Naive thymus-derived CD4-positive, alpha-beta T cell (primary cell): ENCODE measurements around the gene ADAT2. TPM values are rescaled to one million over a fixed set of nuclear protein-coding genes. Genes with fewer than 3 reads are reported as not detected.
A peak's percentile ranks its signal among the peaks of the same experiment; 100 is the strongest.
"Not testable (repeated sequence)": the region's sequence is repeated elsewhere in the genome, so short reads cannot be mapped to it uniquely, and the experiment has no call there.

Experiments used
- ATAC-seq: fragments of 150-1000 bp; cut with Tn5 transposase; 2 replicates; pipeline ENCODE4 v1.10.0; 2021; ENCODE audit warnings: mild to moderate bottlenecking, moderate library complexity
- CTCF ChIA-PET: fragments of 350-600 bp; sonication (Branson Sonifier 250); formaldehyde crosslinking; loops from one replicate; lab custom pipeline; 2021; ENCODE audit warnings: antibody characterized with exemption; lab: Charles Lee
- POLR2A ChIA-PET: fragments of 350-600 bp; sonication (Branson Sonifier 250); formaldehyde crosslinking; loops from one replicate; lab custom pipeline; 2021; ENCODE audit warnings: antibody characterized with exemption, inconsistent platforms; lab: Charles Lee
- DNase-seq, 9 donors: peaks; one replicate each; pipeline versions ENCODE4 v3.0.0 to v3.0.0-alpha.2; 2020 to 2022; ENCODE audit warnings: mixed read lengths in 1 of 9
- H3K27ac ChIP-seq: one replicate; pipeline ENCODE4 v1.7.0; 2013; ENCODE audit warnings: mild to moderate bottlenecking, low read depth, low read length, moderate library complexity
- H3K27me3 ChIP-seq, 2 donors: one replicate each; pipeline ENCODE4 v1.7.0; 2013; ENCODE audit warnings: low read length in 2 of 2, mild to moderate bottlenecking in 2 of 2, moderate library complexity in 2 of 2; ENCODE audit not compliant: control insufficient read depth in 2 of 2, insufficient read depth in 2 of 2
- H3K36me3 ChIP-seq, 3 experiments: 1 replicate in 2 of 3; 2 replicates in 1 of 3; pipeline ENCODE4 v1.7.0; 2013; ENCODE audit warnings: low read length in 3 of 3, mild to moderate bottlenecking in 3 of 3, moderate library complexity in 1 of 3; ENCODE audit not compliant: insufficient read depth in 3 of 3, control insufficient read depth in 2 of 3
- H3K4me1 ChIP-seq, 2 donors: one replicate each; pipeline ENCODE4 v1.7.0; 2013; ENCODE audit warnings: low read length in 2 of 2, mild to moderate bottlenecking in 2 of 2, moderate library complexity in 1 of 2; ENCODE audit not compliant: control insufficient read depth in 2 of 2, insufficient read depth in 2 of 2
- H3K4me3 ChIP-seq: 2 replicates; pipeline ENCODE4 v1.7.0; 2013; ENCODE audit warnings: mild to moderate bottlenecking, low read length
- H3K9me3 ChIP-seq, 3 experiments: 1 replicate in 2 of 3; 2 replicates in 1 of 3; pipeline ENCODE4 v1.7.0; 2013; ENCODE audit warnings: low read length in 3 of 3; ENCODE audit not compliant: control insufficient read depth in 2 of 3
- H3K27ac Mint-ChIP-seq, 9 donors: one replicate each; pipeline ENCODE4 v1.8.0; 2020 to 2022; ENCODE audit warnings: mixed read lengths in 9 of 9, mild to moderate bottlenecking in 8 of 9, moderate library complexity in 5 of 9, inconsistent platforms in 2 of 9
- H3K27me3 Mint-ChIP-seq, 5 donors: one replicate each; pipeline ENCODE4 v1.8.0; 2021 to 2022; ENCODE audit warnings: mixed read lengths in 5 of 5, mild to moderate bottlenecking in 1 of 5
- H3K36me3 Mint-ChIP-seq, 5 donors: one replicate each; pipeline ENCODE4 v1.8.0; 2020 to 2022; ENCODE audit warnings: mixed read lengths in 5 of 5, mild to moderate bottlenecking in 3 of 5, inconsistent platforms in 1 of 5
- H3K4me1 Mint-ChIP-seq, 7 donors: one replicate each; pipeline ENCODE4 v1.8.0; 2020 to 2022; ENCODE audit warnings: mixed read lengths in 7 of 7, mild to moderate bottlenecking in 3 of 7, inconsistent platforms in 1 of 7
- H3K4me3 Mint-ChIP-seq, 10 donors: one replicate each; pipeline ENCODE4 v1.8.0; 2020 to 2022; ENCODE audit warnings: mild to moderate bottlenecking in 10 of 10, mixed read lengths in 10 of 10, moderate library complexity in 6 of 10, inconsistent platforms in 2 of 10
- H3K9me3 Mint-ChIP-seq, 11 donors: one replicate each; pipeline ENCODE4 v1.8.0; 2020 to 2022; ENCODE audit warnings: mixed read lengths in 11 of 11, mild to moderate bottlenecking in 4 of 11, inconsistent platforms in 1 of 11, moderate library complexity in 1 of 11
- intact Hi-C, 2 donors: fragments of 100-400 bp; cut with micrococcal nuclease; formaldehyde crosslinking; loops; one replicate each; pipeline ENCODE4 v1.15.1; 2023
- polyA plus RNA-seq, 2 donors: library from polyadenylated mRNA; unstranded; fragments of 300-500 nt; fragmentation: Illumina TruSeq; gene quantifications; one replicate each; pipeline ENCODE4 v1.2.3, GENCODE V29; 2021
- total RNA-seq, 6 experiments: library from RNA in 5 of 6; stranded (reverse) in 5 of 6; gene quantifications; 1 replicate in 5 of 6; 2 replicates in 1 of 6; pipeline ENCODE4 v1.2.3 and lab custom pipeline; 2021 to 2026

Gene ADAT2
- total and polyA plus RNA-seq, 7 experiments from 2014 or later = 1.2 to 25.8 (median 19.4) TPM

DNA sequence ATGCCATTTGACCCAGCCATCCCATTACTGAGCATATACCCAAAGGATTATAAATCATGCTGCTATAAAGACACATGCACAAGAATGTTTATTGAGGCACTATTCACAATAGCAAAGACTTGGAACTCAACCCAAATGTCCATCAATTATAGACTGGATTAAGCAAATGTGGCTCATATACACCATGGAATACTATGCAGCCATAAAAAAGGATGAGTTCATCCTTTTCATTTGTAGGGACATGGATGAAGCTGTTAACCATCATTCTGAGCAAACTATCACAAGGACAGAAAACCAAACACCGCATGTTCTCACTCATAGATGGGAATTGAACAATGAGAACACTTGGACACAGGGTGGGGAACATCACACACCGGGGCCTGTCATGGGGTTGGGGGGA, 2.6 kb downstream of the ADAT2 start:
- intact Hi-C loops = loop anchor here in 1 of 2 donors (10.0 kb wide), 1 partner anchor 707 kb away; the partner anchor contains the start of gene STX11
- H3K9me3 Mint-ChIP-seq, H3K36me3 ChIP-seq, H3K9me3 ChIP-seq, ATAC-seq, H3K27ac Mint-ChIP-seq, DNase-seq, H3K27me3 Mint-ChIP-seq, H3K4me3 ChIP-seq, H3K4me3 Mint-ChIP-seq, H3K27me3 ChIP-seq, H3K27ac ChIP-seq, CTCF ChIA-PET: not testable (repeated sequence)
- POLR2A ChIA-PET = interaction anchor here (0.6 to 0.7 kb wide), 2 partner anchors 20 to 707 kb away, joined by 3 to 5 read pairs; no protein-coding TSS in a partner anchor
- H3K4me1 Mint-ChIP-seq = peaks cover 12 to 39% (median 26%) of the 10 kb centered on the region in 7 donors
- peaks cover 14 to 15% of the 10 kb centered on the region in 2 donors for H3K4me1 ChIP-seq
- H3K36me3 Mint-ChIP-seq = peaks cover 0 to 16% (median 9%) of the 10 kb centered on the region in 5 donors

DNA sequence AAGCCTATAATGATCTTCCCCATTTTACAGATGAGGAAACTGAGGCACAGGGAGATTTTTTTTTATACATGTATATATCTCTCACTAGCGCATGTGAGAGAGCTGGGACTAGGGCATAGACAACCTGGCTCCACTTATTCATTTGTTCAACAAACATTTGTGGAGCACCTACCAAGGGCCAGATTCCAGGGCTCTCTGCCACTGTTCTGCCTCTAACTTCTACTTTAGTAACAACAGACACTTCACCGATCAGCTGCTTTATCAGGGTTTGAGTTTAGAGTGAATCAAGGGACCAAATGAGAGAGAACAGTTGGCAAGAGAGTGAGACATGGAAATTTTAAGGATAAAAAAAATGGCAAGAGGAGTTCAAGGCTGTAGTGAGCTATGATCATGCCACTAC, 7.4 kb downstream of the ADAT2 start:
- peaks cover 0 to 23% (median 4%) of the 10 kb centered on the region in 7 donors for H3K4me1 Mint-ChIP-seq
- Histone ChIP-seq H3K27me3 (no peaks in the 10 kb centered on the region), H3K9me3 (no peaks in the 10 kb centered on the region), H3K4me1 (no peaks in the 10 kb centered on the region), H3K36me3 (peaks cover 0 to 10% (median 0%) of the 10 kb centered on the region in 3 experiments), H3K27ac (no peak overlapping the region), H3K4me3 (no peak overlapping the region)
- peaks cover 0 to 7% (median 0%) of the 10 kb centered on the region in 11 donors for H3K9me3 Mint-ChIP-seq
- H3K27me3 Mint-ChIP-seq = no peaks in the 10 kb centered on the region
- DNase-seq (no peak), ATAC-seq (no peak)
- H3K36me3 Mint-ChIP-seq = peaks cover 9 to 47% (median 40%) of the 10 kb centered on the region in 5 donors
- peak overlapping the region in 1 of 9 donors; percentile 46 for H3K27ac Mint-ChIP-seq
- CTCF ChIA-PET = interaction anchor here (1.0 kb wide), 1 partner anchor 18 kb away, joined by 3 read pairs; no protein-coding TSS in a partner anchor
- intact Hi-C loops = loop anchor here in 1 of 2 donors (10.0 kb wide), 1 partner anchor 712 kb away; the partner anchor contains the start of gene STX11
- H3K4me3 Mint-ChIP-seq = no peak overlapping the region
- POLR2A ChIA-PET = no interaction called here

GRCh38 chr6:143441680-143442545, 8.6 kb downstream of the ADAT2 start:
- Histone ChIP-seq H3K9me3 (no peaks in the 10 kb centered on the region), H3K27me3 (no peaks in the 10 kb centered on the region), H3K27ac (no peak overlapping the region), H3K4me1 (no peaks in the 10 kb centered on the region), H3K4me3 (no peak overlapping the region), H3K36me3 (peaks cover 0 to 14% (median 0%) of the 10 kb centered on the region in 3 experiments)
- DNase-seq = no peak
- intact Hi-C loops = loop anchor here in 1 of 2 donors (1.0 to 10.0 kb wide), 2 partner anchors 8 to 713 kb away; partner anchors contain the start of genes ADAT2, PEX3 and STX11
- H3K4me1 Mint-ChIP-seq = peaks cover 0 to 22% (median 2%) of the 10 kb centered on the region in 7 donors
- H3K27ac Mint-ChIP-seq = peak overlapping the region in 1 of 9 donors; percentile 86
- ChIA-PET CTCF (interaction anchor here (0.9 to 1.0 kb wide), 2 partner anchors 9 to 17 kb away, joined by 3 read pairs; partner anchors contain the start of genes ADAT2 and PEX3), POLR2A (interaction anchor here (0.6 kb wide), 1 partner anchor 514 kb away, joined by 3 read pairs; no protein-coding TSS in a partner anchor)
- H3K27me3 Mint-ChIP-seq = no peaks in the 10 kb centered on the region
- ATAC-seq = peak; percentile 36
- peak overlapping the region in 1 of 10 donors; percentile 74 for H3K4me3 Mint-ChIP-seq
- H3K36me3 Mint-ChIP-seq = peaks cover 9 to 51% (median 36%) of the 10 kb centered on the region in 5 donors
- peaks cover 0 to 7% (median 0%) of the 10 kb centered on the region in 11 donors for H3K9me3 Mint-ChIP-seq

DNA sequence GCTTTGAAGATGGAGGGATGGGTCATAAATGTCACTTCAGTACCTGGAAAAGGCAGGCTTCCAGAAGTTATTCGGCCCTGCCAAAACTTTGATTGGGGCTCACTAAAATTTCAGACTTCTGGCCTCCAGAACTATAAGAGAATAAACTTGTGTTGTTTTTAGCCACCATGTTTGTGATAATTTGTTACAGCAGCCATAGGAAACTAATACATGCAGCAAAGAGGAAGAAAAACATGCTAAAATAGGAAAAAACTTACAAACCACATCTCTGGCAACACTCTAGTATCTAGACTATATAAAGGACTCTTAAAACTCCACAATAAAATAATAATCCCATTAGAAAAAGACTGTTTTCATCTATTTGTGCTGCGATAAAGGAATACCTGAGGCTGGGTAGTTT, 9.5 kb downstream of the ADAT2 start:
- Mint-ChIP-seq H3K4me3 (peak overlapping the region in 1 of 10 donors; percentile 74), H3K27ac (peak overlapping the region in 1 of 9 donors; percentile 86), H3K9me3 (peaks cover 0 to 7% (median 0%) of the 10 kb centered on the region in 11 donors), H3K36me3 (peaks cover 9 to 57% (median 42%) of the 10 kb centered on the region in 5 donors), H3K4me1 (peaks cover 0 to 21% (median 0%) of the 10 kb centered on the region in 7 donors), H3K27me3 (no peaks in the 10 kb centered on the region)
- DNase-seq (no peak), ATAC-seq (no peak)
- Histone ChIP-seq H3K4me3 (no peak overlapping the region), H3K27me3 (no peaks in the 10 kb centered on the region), H3K36me3 (peaks cover 0 to 14% (median 0%) of the 10 kb centered on the region in 3 experiments), H3K9me3 (no peaks in the 10 kb centered on the region), H3K27ac (no peak overlapping the region), H3K4me1 (no peaks in the 10 kb centered on the region)
- ChIA-PET CTCF (no interaction called here), POLR2A (no interaction called here)
- intact Hi-C loops = loop anchor here in 1 of 2 donors (1.0 to 10.0 kb wide), 2 partner anchors 9 to 714 kb away; partner anchors contain the start of genes ADAT2, PEX3 and STX11

- no peak overlapping the region for H3K4me3 Mint-ChIP-seq
- Histone ChIP-seq H3K36me3 (peaks cover 0 to 8% (median 0%) of the 10 kb centered on the region in 3 experiments), H3K27ac (no peak overlapping the region), H3K27me3 (no peaks in the 10 kb centered on the region), H3K4me1 (no peaks in the 10 kb centered on the region), H3K9me3 (no peaks in the 10 kb centered on the region), H3K4me3 (no peak overlapping the region)
- DNase-seq (no peak), ATAC-seq (no peak)
- peaks cover 5 to 24% (median 14%) of the 10 kb centered on the region in 5 donors for H3K36me3 Mint-ChIP-seq
- intact Hi-C loops = no loop called here
- no peaks in the 10 kb centered on the region for H3K4me1 Mint-ChIP-seq
- no peaks in the 10 kb centered on the region for H3K27me3 Mint-ChIP-seq
- POLR2A ChIA-PET = no interaction called here
- CTCF ChIA-PET = no interaction called here
- no peak overlapping the region for H3K27ac Mint-ChIP-seq
- no peaks in the 10 kb centered on the region for H3K9me3 Mint-ChIP-seq
Observed at GRCh38 chr6:143432588-143432987, 17.9 kb downstream of the ADAT2 start.

GRCh38 chr6:143431226-143431625, 19.3 kb downstream of the ADAT2 start:
- Histone ChIP-seq H3K4me3 (no peak overlapping the region), H3K27me3 (no peaks in the 10 kb centered on the region), H3K9me3 (no peaks in the 10 kb centered on the region), H3K27ac (no peak overlapping the region), H3K4me1 (no peaks in the 10 kb centered on the region), H3K36me3 (peaks cover 0 to 7% (median 0%) of the 10 kb centered on the region in 3 experiments)
- intact Hi-C loops = no loop called here
- POLR2A ChIA-PET = no interaction called here
- CTCF ChIA-PET = interaction anchor here (0.6 kb wide), 2 partner anchors 102 to 500 kb away, joined by 3 read pairs; no protein-coding TSS in a partner anchor
- Mint-ChIP-seq H3K4me1 (peaks cover 0 to 5% (median 0%) of the 10 kb centered on the region in 7 donors), H3K27ac (no peak overlapping the region), H3K4me3 (no peak overlapping the region), H3K9me3 (no peaks in the 10 kb centered on the region), H3K36me3 (peaks cover 3 to 20% (median 10%) of the 10 kb centered on the region in 5 donors), H3K27me3 (no peaks in the 10 kb centered on the region)
- DNase-seq = no peak
- no peak for ATAC-seq
